ENCODE results near the gene ST3GAL5.
"Not testable (repeated sequence)": the region's sequence is repeated elsewhere in the genome, so short reads cannot be mapped to it uniquely, and the experiment has no call there.

Gene ST3GAL5

GRCh38 chr2:85893428-85894258 is 4.9 kb upstream of the ST3GAL5 start:
- DNase-seq (ENCODE audit: low read depth) = no peak

- no peak for DNase-seq (ENCODE audit: low read depth)
Measured at GRCh38 chr2:85892216-85892944, 3.6 kb upstream of the ST3GAL5 start.

GRCh38 chr2:85890522-85891176 is 1.9 kb upstream of the ST3GAL5 start:
- DNase-seq (ENCODE audit: low read depth) = no peak

- no peak for DNase-seq (ENCODE audit: low read depth)
Measured at GRCh38 chr2:85889627-85890281, 964 bp upstream of the ST3GAL5 start.

- DNase-seq (ENCODE audit: low read depth) = no peak
Measured at GRCh38 chr2:85888020-85888683, 638 bp downstream of the ST3GAL5 start.

- peak; percentile 38 for DNase-seq (ENCODE audit: low read depth)
Measured at GRCh38 chr2:85887566-85888019, 1.2 kb downstream of the ST3GAL5 start.

- DNase-seq (ENCODE audit: low read depth) = peak; percentile 18
Measured at GRCh38 chr2:85886590-85886989, 2.2 kb downstream of the ST3GAL5 start.

- DNase-seq (ENCODE audit: low read depth) = no peak
Measured at GRCh38 chr2:85886141-85886540, 2.6 kb downstream of the ST3GAL5 start.

- DNase-seq (ENCODE audit: low read depth) = not testable (repeated sequence)
Measured at GRCh38 chr2:85881781-85882180, 7.0 kb downstream of the ST3GAL5 start.

- DNase-seq (ENCODE audit: low read depth) = not testable (repeated sequence)
Measured at GRCh38 chr2:85880716-85881328, 8.0 kb downstream of the ST3GAL5 start.

GRCh38 chr2:85878719-85879370 is 9.9 kb downstream of the ST3GAL5 start:
- DNase-seq (ENCODE audit: low read depth) = no peak

GRCh38 chr2:85875350-85876050 is 13.3 kb downstream of the ST3GAL5 start:
- no peak for DNase-seq (ENCODE audit: low read depth)

GRCh38 chr2:85873679-85874078 is 15.1 kb downstream of the ST3GAL5 start:
- no peak for DNase-seq (ENCODE audit: low read depth)

- no peak for DNase-seq (ENCODE audit: low read depth)
Measured at GRCh38 chr2:85872536-85873161, 16.1 kb downstream of the ST3GAL5 start.

GRCh38 chr2:85871494-85872164 is 17.2 kb downstream of the ST3GAL5 start:
- no peak for DNase-seq (ENCODE audit: low read depth)

GRCh38 chr2:85868822-85869221 is 20.0 kb downstream of the ST3GAL5 start:
- no peak for DNase-seq (ENCODE audit: low read depth)

GRCh38 chr2:85867556-85868292 is 21.1 kb downstream of the ST3GAL5 start:
- DNase-seq (ENCODE audit: low read depth) = no peak

- DNase-seq (ENCODE audit: low read depth) = no peak
Measured at GRCh38 chr2:85867121-85867520, 21.7 kb downstream of the ST3GAL5 start.
